ENCODE data around the gene ANKRD55.

Gene ANKRD55

GRCh38 chr5:56072863-56073766 is 160.0 kb downstream of the ANKRD55 start:
- no peak for DNase-seq

DNA sequence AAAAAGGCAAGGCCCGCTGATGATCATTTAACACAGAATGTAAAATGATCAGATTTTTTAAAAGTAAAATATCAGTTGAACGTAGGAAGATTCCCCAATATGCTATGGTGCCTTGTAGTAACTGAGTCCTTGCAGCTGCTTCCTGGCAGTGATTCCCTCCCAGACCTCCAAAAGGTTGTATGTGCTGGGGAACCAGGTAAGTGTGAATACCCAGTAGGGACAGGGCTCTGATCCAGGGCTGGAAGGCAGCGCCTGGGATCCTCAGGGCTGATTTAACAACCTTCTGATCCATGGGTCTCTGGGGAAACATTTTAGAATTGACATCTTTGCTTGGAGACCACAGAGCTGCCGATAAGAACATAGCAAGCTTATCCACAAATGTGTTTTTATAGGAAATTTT is 161.7 kb downstream of the ANKRD55 start:
- no peak for DNase-seq

GRCh38 chr5:56070851-56071465 is 162.2 kb downstream of the ANKRD55 start:
- DNase-seq = no peak

DNA sequence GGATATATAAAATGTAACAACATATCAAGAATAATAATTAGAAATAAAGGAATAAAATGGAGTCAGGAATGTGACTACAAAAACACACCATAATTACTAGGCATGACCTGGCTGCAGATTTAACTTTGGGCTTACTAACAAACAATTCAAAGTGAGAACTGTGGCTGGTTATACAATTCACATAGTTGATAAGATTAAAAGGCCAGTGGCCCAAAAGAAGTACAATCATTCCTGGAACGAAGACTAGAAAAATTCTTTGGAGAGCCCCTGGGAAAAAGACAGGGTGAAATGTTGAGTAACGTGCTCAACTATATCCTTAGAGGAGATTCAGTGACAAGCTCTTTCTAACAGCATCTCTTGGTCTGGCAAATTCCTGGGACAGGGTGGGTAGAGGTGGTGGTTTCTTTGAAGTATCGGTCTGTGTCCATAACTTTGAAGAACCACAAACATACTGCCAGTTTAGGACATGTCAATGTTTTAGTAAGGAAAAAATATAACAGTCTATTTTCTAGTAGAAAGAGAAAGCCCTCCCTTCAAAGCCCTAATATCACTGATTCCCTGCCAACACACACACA is 163.4 kb downstream of the ANKRD55 start:
- no peak for DNase-seq

- no peak for DNase-seq
These were observed 166.1 kb downstream of the ANKRD55 start for GRCh38 chr5:56066931-56067450.

DNA sequence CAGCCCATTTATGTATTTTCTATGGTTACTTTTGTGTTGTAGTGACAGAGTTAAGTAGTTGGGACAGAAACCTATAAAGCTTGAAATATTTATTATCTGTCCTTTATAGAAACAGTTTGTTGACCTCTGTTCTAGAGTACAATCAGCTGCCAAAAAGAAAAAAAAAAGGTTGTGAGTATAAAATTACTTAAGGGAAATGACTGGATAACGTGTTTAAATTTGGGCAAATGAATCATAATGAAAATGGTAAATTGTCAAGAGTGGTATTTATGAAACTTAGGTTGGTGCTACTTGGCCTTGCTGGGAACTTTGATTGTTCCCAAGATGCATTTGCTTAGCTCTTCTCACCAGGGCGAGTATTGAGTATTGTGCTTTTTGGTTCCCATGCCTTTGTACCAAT is 168.1 kb downstream of the ANKRD55 start:
- no peak for DNase-seq

DNA sequence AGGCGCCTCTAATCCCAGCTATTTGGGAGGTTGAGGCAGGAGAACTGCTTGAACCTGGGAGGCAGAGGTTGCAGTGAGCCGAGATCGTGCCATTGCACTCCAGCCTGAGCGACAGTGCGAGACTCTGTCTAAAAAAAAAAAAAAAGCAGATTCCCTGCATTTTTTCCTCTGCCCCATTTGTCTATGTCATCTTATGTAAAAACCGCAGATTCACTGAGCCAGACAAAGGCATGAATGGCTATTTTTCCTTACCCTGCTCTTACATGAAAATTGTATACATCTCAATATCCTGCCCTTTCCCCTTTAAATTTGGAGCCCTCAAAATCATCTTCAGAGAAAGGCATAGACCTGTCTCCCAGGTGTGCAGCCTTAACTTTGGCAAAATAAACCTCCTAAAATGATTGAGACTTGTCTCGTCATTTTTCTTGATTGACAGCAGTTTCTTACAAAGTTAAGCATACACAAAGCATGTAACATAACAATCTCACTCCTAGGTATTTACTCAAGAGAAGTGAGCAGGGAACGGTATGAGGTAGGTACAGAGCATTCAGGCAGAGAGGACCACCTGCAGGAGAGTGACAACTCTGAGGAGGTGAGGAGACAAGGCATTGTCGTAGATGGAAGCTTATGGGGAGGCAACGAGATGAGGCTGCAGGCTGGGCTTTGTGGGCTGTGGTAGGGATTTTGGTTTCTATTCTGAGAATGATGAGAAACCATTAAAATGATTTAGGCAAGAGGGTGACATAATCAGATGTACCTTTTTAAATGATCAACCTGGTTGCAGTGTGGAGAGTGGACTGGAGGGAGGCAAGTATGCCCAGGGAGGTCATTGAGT is 172.6 kb downstream of the ANKRD55 start:
- DNase-seq = no peak

DNA sequence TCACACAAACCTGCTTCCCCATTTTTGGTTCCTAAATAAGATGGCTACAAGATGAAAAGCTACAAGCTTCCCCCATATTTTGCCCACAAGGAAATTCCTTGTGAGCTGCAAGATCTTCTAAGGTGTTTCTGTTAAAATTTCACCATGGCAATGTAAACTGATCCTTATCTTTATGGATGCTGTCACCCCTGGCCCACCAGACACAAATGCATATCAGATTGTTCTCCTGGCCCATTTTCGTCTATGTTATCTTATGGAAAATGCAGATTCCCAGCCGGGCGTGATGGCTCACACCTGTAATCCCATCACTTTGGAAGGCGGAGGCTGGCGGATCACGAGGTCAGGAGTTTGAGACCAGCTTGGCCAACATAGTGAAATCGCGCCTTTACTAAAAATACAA is 173.3 kb downstream of the ANKRD55 start:
- no peak for DNase-seq

DNA sequence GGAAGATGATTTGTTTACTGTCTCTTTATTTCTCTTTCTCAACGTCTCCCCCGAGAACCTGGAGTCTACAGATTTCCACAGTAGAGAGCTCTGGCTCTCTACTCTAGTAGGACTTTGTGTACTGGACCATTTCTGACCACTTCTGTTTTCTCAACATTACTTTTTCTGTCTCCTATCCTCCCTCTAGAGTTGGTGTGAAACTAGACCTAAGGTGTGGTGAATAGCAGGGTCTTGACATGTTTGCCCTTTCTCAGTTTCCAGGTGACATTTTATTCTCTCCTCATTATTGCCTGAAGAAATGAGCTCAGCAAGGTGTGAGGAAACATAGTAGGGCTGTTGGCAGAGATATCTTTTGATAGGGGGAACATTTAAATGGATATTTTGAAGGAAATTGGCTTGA is 176.3 kb downstream of the ANKRD55 start:
- DNase-seq = no peak

GRCh38 chr5:56055859-56056258 is 177.3 kb downstream of the ANKRD55 start:
- DNase-seq = no peak

DNA sequence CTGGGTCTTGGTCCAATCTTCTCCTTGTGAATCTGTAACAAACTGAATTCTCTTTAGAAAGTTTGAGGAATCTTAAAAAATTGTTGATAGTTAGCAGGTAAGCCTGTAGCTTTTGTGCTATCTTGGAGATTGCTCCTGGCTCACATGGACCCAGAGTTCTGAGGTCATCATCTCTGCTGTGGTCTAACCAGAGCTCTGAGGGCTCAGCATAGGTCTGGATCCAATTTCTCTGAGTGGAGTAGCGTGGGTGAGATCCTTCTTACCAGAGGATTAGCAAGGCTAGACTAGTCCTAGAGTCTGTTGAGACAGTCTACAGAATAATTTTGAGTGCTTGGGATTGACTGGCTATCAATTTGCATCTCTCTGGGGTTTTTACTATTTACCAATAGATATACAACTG is 177.8 kb downstream of the ANKRD55 start:
- DNase-seq = no peak

GRCh38 chr5:56054666-56055065 is 178.5 kb downstream of the ANKRD55 start:
- DNase-seq = no peak

DNA sequence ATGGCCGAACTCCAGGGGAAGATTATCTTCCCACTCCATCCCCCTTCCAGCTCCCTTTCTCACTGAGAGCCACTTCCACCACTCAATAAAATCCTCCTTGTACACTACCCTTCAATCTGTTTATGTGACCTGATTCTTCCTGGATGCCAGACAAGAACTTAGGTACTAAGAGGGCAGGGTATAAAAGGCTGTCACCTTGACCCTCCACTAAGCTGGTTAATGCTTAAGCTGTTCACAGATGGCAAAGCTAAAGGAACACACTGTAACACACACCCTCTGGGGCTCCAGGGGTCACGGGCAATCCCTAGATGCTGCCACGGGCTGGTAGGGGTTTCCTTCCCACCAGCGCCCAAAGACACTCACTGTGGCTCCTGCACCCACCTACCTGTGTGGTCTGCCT is 179.8 kb downstream of the ANKRD55 start:
- no peak for DNase-seq

DNA sequence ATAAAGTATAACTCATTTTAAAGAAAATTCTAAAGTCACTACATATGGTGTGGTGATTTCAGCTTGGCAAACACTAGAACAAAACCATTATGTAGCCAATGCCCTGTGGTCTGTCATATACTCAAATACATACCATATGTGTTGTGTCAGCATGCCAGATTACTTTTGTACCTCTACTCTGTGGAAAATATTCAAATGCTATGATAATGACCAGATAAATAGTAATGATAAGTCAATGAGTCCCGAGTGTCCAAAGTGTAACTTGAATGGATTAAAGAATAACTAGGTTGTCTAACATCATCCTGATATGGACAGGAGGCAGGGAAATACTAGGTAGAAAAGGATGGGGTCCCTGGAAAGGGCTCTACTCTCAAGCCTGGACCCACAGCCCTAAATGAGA is 180.4 kb downstream of the ANKRD55 start:
- no peak for DNase-seq

DNA sequence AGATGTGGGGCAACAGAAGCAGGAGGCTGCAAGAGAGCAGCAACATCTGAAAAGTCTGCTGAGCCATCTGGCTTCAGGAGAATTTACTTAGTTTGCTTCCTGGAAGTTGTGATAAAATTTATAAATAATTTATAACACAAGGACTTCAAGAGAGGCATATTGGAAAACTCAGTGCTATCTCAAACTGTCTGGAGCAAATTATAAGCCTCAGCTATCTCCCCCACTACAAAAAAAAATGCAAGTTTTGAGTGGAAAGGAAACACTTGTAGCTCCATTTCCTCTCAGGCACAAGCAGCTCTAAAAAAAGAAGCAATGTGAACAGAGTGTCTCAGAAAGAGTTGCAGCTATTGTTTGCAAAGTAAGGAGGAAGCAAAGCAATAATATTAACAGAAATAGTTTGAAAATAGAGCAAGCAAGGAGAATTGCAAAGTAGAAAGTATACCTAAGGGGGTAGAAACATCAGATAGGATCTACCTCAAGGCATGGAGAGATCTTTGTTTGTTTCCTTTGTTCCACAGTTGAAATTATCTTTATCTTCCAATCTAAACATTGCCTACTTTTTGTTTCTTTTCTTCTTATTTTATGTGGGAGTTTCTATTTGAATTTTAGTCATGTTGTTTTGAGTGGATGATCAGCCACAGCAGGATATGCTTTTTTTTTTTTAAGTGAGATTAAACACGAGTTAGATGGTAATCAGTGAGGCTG is 182.4 kb downstream of the ANKRD55 start:
- DNase-seq = no peak
